Neuron (in vitro differentiated cells): ENCODE measurements around the gene IQCE.
A peak's percentile ranks its signal among the peaks of the same experiment; 100 is the strongest.

ENCODE experiments used
- H2AFZ ChIP-seq: one replicate; pipeline ENCODE4 v1.6.1; 2013; ENCODE audit warnings: low read depth, mild to moderate bottlenecking, inconsistent platforms, low read length, moderate library complexity
- H3K27me3 ChIP-seq: one replicate; pipeline ENCODE4 v1.6.1; 2013; ENCODE audit warnings: low read length; ENCODE audit not compliant: insufficient read depth
- H3K36me3 ChIP-seq: one replicate; pipeline ENCODE4 v1.6.1; 2013; ENCODE audit warnings: low read length; ENCODE audit not compliant: insufficient read depth
- H3K4me1 ChIP-seq: one replicate; pipeline ENCODE4 v1.6.1; 2013; ENCODE audit warnings: low read length; ENCODE audit not compliant: insufficient read depth
- H3K4me3 ChIP-seq: 2 replicates; pipeline ENCODE4 v1.5.1; 2013; ENCODE audit warnings: mild to moderate bottlenecking, low read length, moderate library complexity
- H3K9me3 ChIP-seq: one replicate; pipeline ENCODE4 v1.6.1; 2013; ENCODE audit warnings: low read length

Gene IQCE

GRCh38 chr7:2542011-2542915 is 16.5 kb upstream of the IQCE start:
- Histone ChIP-seq H3K4me1 (no peaks in the 10 kb centered on the region), H3K9me3 (no peaks in the 10 kb centered on the region), H3K36me3 (peaks cover 72% of the 10 kb centered on the region), H3K4me3 (no peak overlapping the region), H3K27me3 (no peaks in the 10 kb centered on the region), H2AFZ (no peak overlapping the region)

- Histone ChIP-seq H3K4me1 (no peaks in the 10 kb centered on the region), H3K27me3 (no peaks in the 10 kb centered on the region), H3K4me3 (no peak overlapping the region), H3K36me3 (peaks cover 76% of the 10 kb centered on the region), H2AFZ (no peak overlapping the region), H3K9me3 (no peaks in the 10 kb centered on the region)
Measured at GRCh38 chr7:2542916-2543871, 15.6 kb upstream of the IQCE start.

GRCh38 chr7:2544541-2545188 is 14.1 kb upstream of the IQCE start:
- H3K9me3 ChIP-seq, result no peaks in the 10 kb centered on the region
- no peaks in the 10 kb centered on the region for H3K27me3 ChIP-seq
- peaks cover 74% of the 10 kb centered on the region for H3K36me3 ChIP-seq
- H2AFZ ChIP-seq, result no peak overlapping the region
- H3K4me1 ChIP-seq, result no peaks in the 10 kb centered on the region
- H3K4me3 ChIP-seq, result no peak overlapping the region

GRCh38 chr7:2545746-2546425 is 12.9 kb upstream of the IQCE start:
- Histone ChIP-seq H2AFZ (no peak overlapping the region), H3K9me3 (no peaks in the 10 kb centered on the region), H3K4me1 (no peaks in the 10 kb centered on the region), H3K36me3 (peaks cover 70% of the 10 kb centered on the region), H3K27me3 (no peaks in the 10 kb centered on the region), H3K4me3 (no peak overlapping the region)

- Histone ChIP-seq H2AFZ (no peak overlapping the region), H3K36me3 (peaks cover 66% of the 10 kb centered on the region)
Measured at GRCh38 chr7:2546776-2547586, 11.8 kb upstream of the IQCE start.

GRCh38 chr7:2551418-2551817 is 7.4 kb upstream of the IQCE start:
- Histone ChIP-seq H2AFZ (no peak overlapping the region), H3K9me3 (no peaks in the 10 kb centered on the region), H3K27me3 (no peaks in the 10 kb centered on the region), H3K36me3 (peaks cover 38% of the 10 kb centered on the region), H3K4me1 (peaks cover 11% of the 10 kb centered on the region), H3K4me3 (no peak overlapping the region)

More at GRCh38 chr7:2546776-2547586, 11.8 kb upstream of the IQCE start:
- Histone ChIP-seq H3K27me3 (no peaks in the 10 kb centered on the region), H3K9me3 (no peaks in the 10 kb centered on the region), H3K4me1 (no peaks in the 10 kb centered on the region), H3K4me3 (no peak overlapping the region)

GRCh38 chr7:2553108-2553507 is 5.7 kb upstream of the IQCE start:
- Histone ChIP-seq H3K36me3 (peaks cover 24% of the 10 kb centered on the region), H3K9me3 (no peaks in the 10 kb centered on the region), H3K27me3 (no peaks in the 10 kb centered on the region), H3K4me3 (no peak overlapping the region), H3K4me1 (peaks cover 11% of the 10 kb centered on the region), H2AFZ (no peak overlapping the region)

- Histone ChIP-seq H3K4me3 (peak overlapping the region; percentile 73), H2AFZ (no peak overlapping the region), H3K36me3 (peaks cover 19% of the 10 kb centered on the region), H3K27me3 (no peaks in the 10 kb centered on the region), H3K4me1 (peaks cover 16% of the 10 kb centered on the region), H3K9me3 (no peaks in the 10 kb centered on the region)
Measured at GRCh38 chr7:2553831-2554581, 4.8 kb upstream of the IQCE start.

- H3K27me3 ChIP-seq, result no peaks in the 10 kb centered on the region
- H3K36me3 ChIP-seq, result peaks cover 14% of the 10 kb centered on the region
- peak overlapping the region; percentile 73 for H3K4me3 ChIP-seq
- peak overlapping the region; percentile 44 for H2AFZ ChIP-seq
- no peaks in the 10 kb centered on the region for H3K9me3 ChIP-seq
- H3K4me1 ChIP-seq, result peaks cover 16% of the 10 kb centered on the region
Measured at GRCh38 chr7:2554661-2555111, 4.1 kb upstream of the IQCE start.

GRCh38 chr7:2555121-2556052 is 3.4 kb upstream of the IQCE start, which contains the start of gene BRAT1:
Gene BRAT1 (minus strand): TSS chr7:2555524. CDS start chr7:2554431, 1,093 bp downstream.
- peak within 1 kb of the TSS; percentile 44 for H2AFZ ChIP-seq
- peaks cover 13% of the 10 kb centered on the region for H3K36me3 ChIP-seq
- no peaks in the 10 kb centered on the region for H3K27me3 ChIP-seq
- H3K4me1 ChIP-seq, result peaks cover 19% of the 10 kb centered on the region
- H3K9me3 ChIP-seq, result no peaks in the 10 kb centered on the region
- H3K4me3 ChIP-seq, result peak within 1 kb of the TSS; percentile 73
